ENCODE data around the gene ARHGAP18.
"Not testable (repeated sequence)": the region's sequence is repeated elsewhere in the genome, so short reads cannot be mapped to it uniquely, and the experiment has no call there.

The ARHGAP18 gene

GRCh38 chr6:129575378-129576118 lies 134.4 kb downstream of the ARHGAP18 start:
- DNase-seq: peak; percentile 53

- DNase-seq: not testable (repeated sequence)
These were observed 135.4 kb downstream of the ARHGAP18 start for GRCh38 chr6:129574605-129575004.

DNA sequence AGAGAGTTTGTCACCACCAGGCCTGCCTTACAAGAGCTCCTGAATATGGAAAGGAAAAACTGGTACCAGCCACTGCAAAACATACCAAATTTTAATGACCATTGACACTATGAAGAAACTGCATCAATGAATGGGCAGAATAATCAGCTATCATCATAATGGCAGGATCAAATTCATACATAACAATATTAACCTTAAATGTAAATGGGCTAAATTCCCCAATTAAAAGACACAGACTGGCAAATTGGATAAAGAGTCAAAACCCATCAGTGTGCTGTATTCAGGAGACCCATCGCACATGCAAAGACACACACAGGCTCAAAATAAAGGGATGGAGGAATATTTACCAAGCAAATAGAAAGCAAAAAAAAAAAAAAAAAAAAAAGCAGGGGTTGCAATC lies 139.0 kb downstream of the ARHGAP18 start:
- not testable (repeated sequence) for DNase-seq

DNA sequence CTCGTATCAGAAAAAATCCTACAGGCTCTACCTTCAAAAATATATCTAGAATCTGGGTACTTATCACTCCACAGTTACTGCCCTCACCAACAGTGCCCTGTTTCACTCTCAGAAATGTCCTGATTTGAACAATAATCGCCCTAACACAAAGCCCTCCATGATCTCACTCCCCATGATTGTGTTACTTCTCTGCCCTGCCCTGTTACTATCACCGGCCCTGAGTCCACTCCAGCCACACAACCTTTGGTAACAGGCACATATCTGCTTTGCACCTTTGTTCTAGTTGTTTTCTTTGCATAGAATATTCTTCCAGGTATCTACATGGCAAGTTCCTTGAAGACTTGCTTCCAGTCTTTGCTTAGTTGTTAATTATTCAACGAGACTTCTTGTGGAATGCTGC lies 142.0 kb downstream of the ARHGAP18 start:
- DNase-seq: no peak

DNA sequence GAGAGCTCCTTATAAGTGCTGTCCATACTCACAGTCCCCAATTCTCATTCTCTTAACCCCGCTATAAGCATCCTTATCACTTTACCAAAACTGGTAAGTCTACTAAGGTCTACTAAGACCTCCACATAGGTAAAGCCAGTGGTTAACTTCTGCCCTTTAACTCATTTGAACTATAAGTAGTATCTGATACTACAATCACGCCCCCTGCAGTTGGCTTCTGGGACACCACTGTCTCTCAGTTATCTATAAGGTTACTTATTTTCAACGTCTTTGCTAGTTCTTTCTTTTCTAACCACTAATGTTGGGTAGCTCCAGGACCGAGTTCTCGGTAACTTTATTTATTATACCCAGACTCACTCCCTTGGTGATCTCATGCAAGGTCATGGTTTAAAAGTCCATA lies 142.6 kb downstream of the ARHGAP18 start:
- peak; percentile 24 for DNase-seq

DNA sequence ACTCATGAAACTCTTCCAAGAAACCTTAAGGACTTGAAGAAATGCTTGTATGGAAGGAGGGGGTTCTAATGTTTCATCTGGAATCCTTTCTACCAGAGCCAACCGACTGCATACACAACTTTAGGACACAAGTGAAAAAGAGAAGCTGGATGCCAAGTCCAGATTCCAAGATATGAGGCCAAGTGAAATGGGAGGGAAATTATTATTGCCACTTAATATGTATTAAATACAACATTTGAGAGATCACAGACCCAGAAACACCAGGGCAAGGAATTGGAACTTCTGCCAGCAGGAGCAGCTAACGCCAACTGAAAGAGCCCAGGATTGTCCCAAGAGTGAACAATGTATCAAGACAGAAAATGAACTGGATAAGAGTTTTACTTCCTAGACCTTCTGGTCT lies 144.2 kb downstream of the ARHGAP18 start:
- no peak for DNase-seq

- DNase-seq: no peak
These were observed 144.6 kb downstream of the ARHGAP18 start for GRCh38 chr6:129565366-129565765.

GRCh38 chr6:129558248-129558647 lies 151.7 kb downstream of the ARHGAP18 start:
- DNase-seq: no peak

DNA sequence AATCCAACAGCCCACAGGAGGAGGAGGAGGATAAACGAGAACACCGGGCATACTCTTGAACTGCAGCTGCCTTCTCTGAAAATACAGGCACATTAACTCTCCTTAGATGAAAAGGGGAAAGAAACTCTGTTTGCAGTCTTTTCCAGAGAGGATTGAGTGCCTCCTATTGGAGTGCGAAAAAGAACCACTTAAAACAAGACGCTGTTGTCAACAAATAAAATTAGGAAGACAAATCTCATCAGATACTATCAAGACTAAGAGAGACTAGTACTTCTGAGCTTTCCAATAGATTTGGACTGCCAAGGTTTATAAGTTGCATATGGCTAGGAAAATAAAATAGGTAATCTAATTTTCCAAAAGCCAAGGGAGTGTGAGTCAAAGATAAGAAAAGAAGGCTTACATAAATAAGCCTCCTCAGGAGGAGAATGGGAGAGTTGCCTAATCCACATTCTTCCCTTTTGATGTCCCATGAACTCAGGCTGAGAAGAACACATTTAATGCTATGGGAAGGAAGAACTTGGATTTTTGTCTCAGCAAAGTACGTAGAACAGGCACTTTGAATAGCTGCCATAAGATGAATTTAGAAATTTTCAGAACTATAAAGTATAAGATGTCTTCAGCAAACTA lies 154.7 kb downstream of the ARHGAP18 start:
- no peak for DNase-seq

DNA sequence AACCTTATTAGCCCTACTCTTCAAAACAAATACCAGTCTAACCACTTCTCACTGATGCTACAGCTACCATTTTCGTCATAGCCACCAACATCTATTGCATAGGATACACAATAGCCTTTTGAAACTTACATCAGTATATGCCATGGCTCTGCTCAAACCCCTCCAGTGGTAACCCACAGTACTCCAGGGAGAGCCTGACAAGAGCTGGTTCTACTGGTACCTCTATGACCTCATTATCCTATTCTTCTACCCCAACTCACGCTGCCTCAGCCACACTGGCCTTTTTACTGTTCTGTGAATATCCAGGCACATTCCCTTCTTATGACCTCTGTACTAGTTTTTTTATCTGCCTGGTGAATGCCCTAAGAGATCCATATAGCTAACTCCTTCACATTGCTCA lies 157.6 kb downstream of the ARHGAP18 start:
- no peak for DNase-seq

- DNase-seq: no peak
These were observed 158.5 kb downstream of the ARHGAP18 start for GRCh38 chr6:129551486-129551885.

- no peak for DNase-seq
These were observed 163.3 kb downstream of the ARHGAP18 start for GRCh38 chr6:129546702-129547101.

GRCh38 chr6:129544892-129545612 lies 164.9 kb downstream of the ARHGAP18 start:
- DNase-seq: no peak

DNA sequence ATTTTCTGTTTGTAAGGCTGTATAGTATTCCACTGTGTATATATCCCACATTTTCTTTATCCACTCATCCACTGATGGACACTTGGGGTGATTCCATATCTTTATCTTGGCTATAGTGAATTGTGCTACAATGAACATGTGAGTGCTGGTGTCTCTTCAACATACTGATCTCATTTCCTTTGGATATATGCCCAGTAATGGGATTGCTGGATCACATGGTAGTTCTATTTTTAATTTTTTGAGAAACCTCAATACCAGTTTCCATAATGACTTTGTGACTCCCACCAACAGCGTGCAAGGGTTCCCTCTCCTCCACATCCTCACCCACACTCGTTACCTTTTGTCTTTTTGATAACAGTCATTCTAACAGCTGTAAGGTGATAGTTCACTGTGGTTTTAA lies 166.0 kb downstream of the ARHGAP18 start:
- no peak for DNase-seq

GRCh38 chr6:129542705-129543104 lies 167.3 kb downstream of the ARHGAP18 start:
- DNase-seq: no peak

GRCh38 chr6:129539032-129539431 lies 170.9 kb downstream of the ARHGAP18 start:
- no peak for DNase-seq

DNA sequence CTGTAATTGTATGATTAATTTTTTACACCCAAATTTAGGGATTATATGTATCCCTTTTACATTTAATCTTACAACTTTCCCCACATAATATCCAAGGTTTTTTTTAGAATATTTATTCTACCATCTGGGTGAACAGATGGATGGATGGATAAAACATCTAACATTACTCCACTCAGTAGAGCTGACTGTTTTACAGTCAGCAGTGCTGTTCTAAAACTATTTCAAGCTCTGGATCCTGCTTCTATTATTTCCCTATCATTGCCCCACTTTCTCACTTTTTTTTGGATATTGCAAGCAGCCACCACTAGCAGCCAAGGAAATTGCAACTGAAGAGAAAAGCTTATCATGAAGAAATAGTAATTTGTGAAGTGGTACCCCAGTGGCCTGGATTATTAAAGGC lies 173.7 kb downstream of the ARHGAP18 start:
- DNase-seq: no peak

DNA sequence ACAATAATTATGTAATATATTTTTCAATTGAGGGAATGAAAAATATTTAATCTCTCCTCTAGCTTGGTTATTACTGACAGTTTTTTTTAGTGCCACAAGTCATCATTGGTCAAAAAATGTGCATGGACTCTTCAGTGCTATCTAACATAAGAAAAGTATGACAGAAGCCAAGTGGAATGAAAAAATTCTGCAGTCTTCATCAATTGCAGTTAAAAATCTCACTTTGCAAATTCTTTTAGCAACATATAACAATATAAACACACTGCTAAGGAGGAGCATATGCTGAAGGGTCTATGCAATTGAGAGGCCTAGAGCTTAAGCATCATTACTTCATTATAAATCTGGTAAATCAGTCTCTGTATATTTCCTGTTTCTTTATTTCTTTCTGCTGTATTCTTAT lies 175.1 kb downstream of the ARHGAP18 start:
- DNase-seq: no peak
